Neural progenitor cell (in vitro differentiated cells): ENCODE results near the gene GSK3A. TPM values are rescaled to one million over a fixed set of nuclear protein-coding genes. Genes with fewer than 3 reads are reported as not detected.

ENCODE experiments used
- DNase-seq: peaks from one replicate; pipeline ENCODE4 v3.0.0-alpha.2; 2016; ENCODE audit warnings: low spot score
- H2AFZ ChIP-seq: fragments of 200-600 bp; sonication (generic); replicated peaks from 2 replicates; pipeline ENCODE4 v1.6.1; 2016; ENCODE audit warnings: antibody characterized with exemption
- H3F3A ChIP-seq: fragments of 200-600 bp; sonication (generic); 2 replicates; pipeline ENCODE4 v1.6.1; 2016; ENCODE audit warnings: antibody characterized with exemption, low read depth
- H3K27ac ChIP-seq: fragments of 200-600 bp; sonication (generic); 2 replicates; pipeline ENCODE4 v1.5.1; 2016; ENCODE audit warnings: mild to moderate bottlenecking
- H3K27me3 ChIP-seq: fragments of 200-600 bp; sonication (generic); 2 replicates; pipeline ENCODE4 v1.6.1; 2016; ENCODE audit warnings: mild to moderate bottlenecking, moderate library complexity
- H3K36me3 ChIP-seq: fragments of 200-600 bp; sonication (generic); 2 replicates; pipeline ENCODE4 v1.5.1; 2016
- H3K4me1 ChIP-seq: fragments of 200-600 bp; sonication (generic); 2 replicates; pipeline ENCODE4 v1.6.1; 2016; ENCODE audit warnings: mixed run types
- H3K4me2 ChIP-seq: fragments of 200-600 bp; sonication (generic); 2 replicates; pipeline ENCODE4 v1.6.1; 2016
- H3K4me3 ChIP-seq: fragments of 200-600 bp; sonication (generic); 2 replicates; pipeline ENCODE4 v1.5.1; 2016
- H3K79me2 ChIP-seq: fragments of 200-600 bp; sonication (generic); 2 replicates; pipeline ENCODE4 v1.6.1; 2016; ENCODE audit warnings: low read depth
- H3K9ac ChIP-seq: fragments of 200-600 bp; sonication (generic); 2 replicates; pipeline ENCODE4 v1.6.1; 2016
- H3K9me3 ChIP-seq: fragments of 200-600 bp; sonication (generic); 2 replicates; pipeline ENCODE4 v1.5.1; 2016; ENCODE audit warnings: low read depth
- H4K20me1 ChIP-seq: fragments of 200-600 bp; sonication (generic); 2 replicates; pipeline ENCODE4 v1.6.1; 2016; ENCODE audit warnings: low read depth
- H3K27ac Mint-ChIP-seq: 3 replicates; pipeline ENCODE4 v1.8.0; 2021; ENCODE audit warnings: mixed read lengths
- H3K27me3 Mint-ChIP-seq: 2 replicates; pipeline ENCODE4 v1.8.0; 2022; ENCODE audit warnings: low read depth, mild to moderate bottlenecking, inconsistent platforms, moderate library complexity, mixed read lengths; ENCODE audit not compliant: insufficient read depth
- H3K36me3 Mint-ChIP-seq: 3 replicates; pipeline ENCODE4 v1.8.0; 2021; ENCODE audit warnings: mixed read lengths
- H3K4me1 Mint-ChIP-seq: 3 replicates; pipeline ENCODE4 v1.8.0; 2021; ENCODE audit warnings: mixed read lengths
- H3K4me3 Mint-ChIP-seq: 3 replicates; pipeline ENCODE4 v1.8.0; 2021; ENCODE audit warnings: mild to moderate bottlenecking, moderate library complexity, mixed read lengths
- H3K9me3 Mint-ChIP-seq: 3 replicates; pipeline ENCODE4 v1.8.0; 2020; ENCODE audit warnings: mixed read lengths
- EZH2 ChIP-seq: fragments of 200-600 bp; sonication (generic); IDR thresholded peaks from 2 replicates; pipeline ENCODE4 v1.6.1; 2017; ENCODE audit warnings: antibody characterized with exemption, mild to moderate bottlenecking, moderate library complexity
- EZH2phosphoT487 ChIP-seq: fragments of 200-600 bp; sonication (generic); IDR thresholded peaks from 2 replicates; pipeline ENCODE4 v1.6.1; 2017; ENCODE audit warnings: antibody characterized with exemption
- total RNA-seq: library from RNA; depleted of rRNA; stranded (reverse); fragments of >200 nt; gene quantifications from 2 replicates; pipeline ENCODE4 v1.2.3, GENCODE V29; 2015; ENCODE audit warnings: low replicate concordance
- TF ChIP-seq, protein P1 (sequence below): fragments of 200-600 bp; sonication (generic); IDR thresholded peaks from 2 replicates; pipeline ENCODE4 v1.5.1; 2017; ENCODE audit warnings: antibody characterized with exemption, mild to moderate bottlenecking

The GSK3A gene
- total RNA-seq, 1 donor from 2014 or later, result 22.5 TPM

DNA sequence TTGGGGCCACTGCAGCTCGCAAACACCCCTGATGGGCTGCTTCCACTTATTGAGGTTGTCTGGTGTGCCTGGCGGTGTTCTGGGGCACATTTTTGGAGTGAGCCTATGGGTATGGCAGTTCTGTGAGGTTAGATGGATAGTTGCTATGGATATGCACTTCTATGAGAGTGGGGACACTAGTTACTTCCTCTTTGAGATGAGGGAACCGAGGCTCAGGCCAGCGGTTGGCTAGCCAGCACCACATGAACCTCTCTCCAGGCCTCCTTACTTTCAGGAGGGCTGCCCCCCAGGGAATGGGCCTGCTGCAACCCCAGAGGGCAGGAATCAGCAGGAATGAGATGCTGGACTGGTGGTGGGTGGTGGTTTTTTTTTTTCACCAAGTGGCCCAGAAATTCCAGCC lies 46.0 kb upstream of the GSK3A start:
- peaks cover 10% of the 10 kb centered on the region for H3F3A ChIP-seq
- H4K20me1 ChIP-seq, result peaks cover 70% of the 10 kb centered on the region
- H3K36me3 Mint-ChIP-seq, result peaks cover 18% of the 10 kb centered on the region
- H3K4me2 ChIP-seq, result no peak overlapping the region
- peaks cover 19% of the 10 kb centered on the region for H3K4me1 Mint-ChIP-seq
- H3K4me3 Mint-ChIP-seq, result no peak overlapping the region
- peaks cover 12% of the 10 kb centered on the region for H3K4me1 ChIP-seq
- H3K9me3 ChIP-seq, result no peaks in the 10 kb centered on the region
- no peak for TF ChIP-seq EZH2phosphoT487
- no peak for TF ChIP-seq EZH2
- TF ChIP-seq, protein P1, sequence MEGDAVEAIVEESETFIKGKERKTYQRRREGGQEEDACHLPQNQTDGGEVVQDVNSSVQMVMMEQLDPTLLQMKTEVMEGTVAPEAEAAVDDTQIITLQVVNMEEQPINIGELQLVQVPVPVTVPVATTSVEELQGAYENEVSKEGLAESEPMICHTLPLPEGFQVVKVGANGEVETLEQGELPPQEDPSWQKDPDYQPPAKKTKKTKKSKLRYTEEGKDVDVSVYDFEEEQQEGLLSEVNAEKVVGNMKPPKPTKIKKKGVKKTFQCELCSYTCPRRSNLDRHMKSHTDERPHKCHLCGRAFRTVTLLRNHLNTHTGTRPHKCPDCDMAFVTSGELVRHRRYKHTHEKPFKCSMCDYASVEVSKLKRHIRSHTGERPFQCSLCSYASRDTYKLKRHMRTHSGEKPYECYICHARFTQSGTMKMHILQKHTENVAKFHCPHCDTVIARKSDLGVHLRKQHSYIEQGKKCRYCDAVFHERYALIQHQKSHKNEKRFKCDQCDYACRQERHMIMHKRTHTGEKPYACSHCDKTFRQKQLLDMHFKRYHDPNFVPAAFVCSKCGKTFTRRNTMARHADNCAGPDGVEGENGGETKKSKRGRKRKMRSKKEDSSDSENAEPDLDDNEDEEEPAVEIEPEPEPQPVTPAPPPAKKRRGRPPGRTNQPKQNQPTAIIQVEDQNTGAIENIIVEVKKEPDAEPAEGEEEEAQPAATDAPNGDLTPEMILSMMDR, result no peak
- H3K27me3 ChIP-seq, result no peaks in the 10 kb centered on the region
- no peak overlapping the region for H3K27ac Mint-ChIP-seq
- peaks cover 8% of the 10 kb centered on the region for H3K27me3 Mint-ChIP-seq
- H2AFZ ChIP-seq, result no peak overlapping the region
- no peaks in the 10 kb centered on the region for H3K9me3 Mint-ChIP-seq
- no peak for DNase-seq
- no peak overlapping the region for H3K27ac ChIP-seq
- H3K36me3 ChIP-seq, result no peaks in the 10 kb centered on the region
- peaks cover 26% of the 10 kb centered on the region for H3K79me2 ChIP-seq
- H3K4me3 ChIP-seq, result no peak overlapping the region
- no peak overlapping the region for H3K9ac ChIP-seq

DNA sequence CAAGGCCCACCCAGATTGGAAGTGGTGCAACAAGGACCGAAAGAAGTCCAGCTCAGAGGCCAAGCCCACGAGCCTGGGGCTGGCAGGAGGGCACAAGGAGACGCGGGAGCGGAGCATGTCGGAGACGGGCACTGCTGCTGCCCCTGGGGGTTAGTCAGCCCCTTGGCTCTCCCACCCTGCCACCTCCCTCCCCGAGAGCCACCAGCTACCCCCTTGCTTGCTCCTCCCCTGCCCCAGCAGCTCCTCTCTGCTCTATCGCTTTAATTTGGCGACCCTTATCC lies 45.4 kb upstream of the GSK3A start:
- H3K4me2 ChIP-seq, result no peak overlapping the region
- Mint-ChIP-seq H3K9me3 (no peaks in the 10 kb centered on the region), H3K4me1 (peaks cover 16% of the 10 kb centered on the region), H3K27me3 (peaks cover 6% of the 10 kb centered on the region), H3K4me3 (no peak overlapping the region), H3K36me3 (peaks cover 16% of the 10 kb centered on the region), H3K27ac (no peak overlapping the region)
- H3K36me3 ChIP-seq, result no peaks in the 10 kb centered on the region
- H3K4me3 ChIP-seq, result no peak overlapping the region
- no peaks in the 10 kb centered on the region for H3K27me3 ChIP-seq
- no peak overlapping the region for H3K9ac ChIP-seq
- H3K4me1 ChIP-seq, result peaks cover 18% of the 10 kb centered on the region
- H3K27ac ChIP-seq, result no peak overlapping the region
- peaks cover 26% of the 10 kb centered on the region for H3K79me2 ChIP-seq
- no peak for DNase-seq
- H2AFZ ChIP-seq, result no peak overlapping the region
- TF ChIP-seq, protein P1, result no peak
- TF ChIP-seq EZH2phosphoT487 (no peak), EZH2 (no peak)
- peaks cover 17% of the 10 kb centered on the region for H3F3A ChIP-seq
- H3K9me3 ChIP-seq, result no peaks in the 10 kb centered on the region
- peaks cover 69% of the 10 kb centered on the region for H4K20me1 ChIP-seq

DNA sequence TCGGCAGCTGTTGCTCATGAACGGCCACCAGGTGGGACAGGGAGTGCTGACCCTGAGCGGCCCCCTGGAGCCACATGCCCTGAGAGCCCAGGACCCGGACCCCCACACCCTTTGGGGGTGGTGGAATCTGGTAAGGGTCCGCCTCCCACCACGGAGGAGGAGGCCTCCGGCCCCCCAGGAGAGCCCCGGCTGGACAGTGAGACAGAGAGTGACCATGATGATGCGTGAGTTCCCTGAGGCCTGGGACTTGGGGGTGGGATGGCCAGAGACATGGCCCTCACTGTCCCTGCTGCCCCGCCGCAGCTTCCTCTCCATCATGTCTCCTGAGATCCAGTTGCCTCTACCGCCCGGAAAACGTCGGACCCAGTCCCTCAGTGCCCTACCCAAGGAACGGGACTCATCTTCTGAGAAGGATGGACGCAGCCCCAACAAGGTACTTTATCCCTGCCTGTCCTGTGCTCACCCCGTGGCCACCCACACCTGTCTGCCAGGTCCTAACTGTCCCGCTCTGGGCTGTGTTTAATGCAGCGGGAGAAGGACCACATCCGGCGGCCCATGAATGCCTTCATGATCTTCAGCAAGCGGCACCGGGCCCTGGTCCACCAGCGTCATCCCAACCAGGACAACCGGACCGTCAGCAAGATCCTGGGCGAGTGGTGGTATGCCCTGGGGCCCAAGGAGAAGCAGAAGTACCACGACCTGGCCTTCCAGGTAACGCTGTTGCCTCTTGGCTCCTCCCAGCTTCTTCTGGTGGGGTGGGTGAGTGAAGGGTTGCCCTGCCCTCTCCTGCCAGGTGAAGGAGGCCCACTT lies 44.8 kb upstream of the GSK3A start:
- Histone ChIP-seq H4K20me1 (peaks cover 69% of the 10 kb centered on the region), H3K4me2 (no peak overlapping the region), H3K79me2 (peaks cover 26% of the 10 kb centered on the region), H3K36me3 (no peaks in the 10 kb centered on the region), H3F3A (peaks cover 22% of the 10 kb centered on the region), H3K27me3 (no peaks in the 10 kb centered on the region), H3K27ac (no peak overlapping the region), H3K4me3 (no peak overlapping the region), H3K4me1 (peaks cover 24% of the 10 kb centered on the region), H3K9me3 (no peaks in the 10 kb centered on the region), H3K9ac (no peak overlapping the region), H2AFZ (no peak overlapping the region)
- Mint-ChIP-seq H3K27ac (no peak overlapping the region), H3K36me3 (peaks cover 16% of the 10 kb centered on the region), H3K4me3 (no peak overlapping the region), H3K4me1 (peaks cover 20% of the 10 kb centered on the region), H3K9me3 (no peaks in the 10 kb centered on the region), H3K27me3 (peaks cover 7% of the 10 kb centered on the region)
- TF ChIP-seq EZH2phosphoT487 (no peak), EZH2 (no peak)
- TF ChIP-seq, protein P1, result no peak
- no peak for DNase-seq
